ENCODE measurements around the gene AP1B1. TPM values are rescaled to one million over a fixed set of nuclear protein-coding genes. Genes with fewer than 3 reads are reported as not detected.

AP1B1 gene
- polyA plus RNA-seq, 1 donor (not counting 4 experiments of a cell fraction or from before 2014, with no cell fraction given): 55.3 TPM

DNA sequence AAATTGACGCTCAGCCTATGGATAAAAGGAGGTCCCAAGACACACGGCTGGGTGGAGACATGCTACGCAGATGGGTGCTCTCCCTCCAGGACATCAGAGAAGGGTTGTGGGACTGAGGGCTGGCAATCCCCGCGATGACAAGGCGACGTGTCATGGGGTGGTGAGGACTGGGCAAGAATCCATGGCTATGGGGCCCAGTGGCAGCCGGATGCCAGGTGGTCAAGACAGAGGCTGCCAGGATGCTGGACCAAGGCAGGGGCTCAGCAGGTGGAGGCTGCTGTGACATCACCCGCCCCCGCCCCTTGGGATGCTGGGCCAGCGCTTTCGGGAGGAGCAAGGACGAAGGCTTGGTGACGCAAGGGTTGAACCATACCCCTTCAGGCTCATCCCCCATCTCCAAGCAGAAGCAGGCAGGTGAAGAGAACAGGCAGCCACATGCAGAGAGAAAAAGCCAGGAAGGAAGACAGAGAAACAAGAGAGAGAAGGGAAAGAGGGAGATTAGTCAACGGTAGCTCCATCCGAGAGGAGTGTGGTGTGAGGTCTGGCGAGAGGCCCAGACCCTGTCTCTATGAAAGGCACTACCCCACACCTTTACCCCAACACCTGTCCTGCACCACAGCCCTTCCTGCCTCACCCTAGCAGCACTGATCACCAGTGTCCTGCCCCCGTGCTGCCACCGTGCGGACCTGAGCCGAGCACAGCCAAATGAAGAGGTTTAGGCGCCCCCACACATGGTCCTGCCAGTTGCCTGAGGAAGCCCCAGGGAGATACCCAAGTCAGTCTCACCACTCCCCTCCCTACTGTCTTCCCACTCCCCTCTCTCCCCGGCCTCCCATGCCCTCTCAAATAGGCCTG, 48.8 kb downstream of the AP1B1 start:
- H3K9me1 ChIP-seq (ENCODE audit: control insufficient read depth, extremely low read depth, insufficient read depth, low read length): peaks cover 6% of the 10 kb centered on the region
- H3K9me3 ChIP-seq (ENCODE audit: control insufficient read depth, low read depth, low read length): no peaks in the 10 kb centered on the region
- dilution Hi-C loops (cut with MboI; ENCODE audit: extremely low pct_ligation_motif_present, low sequenced_read_pairs): no loop called here
- H3K4me3 ChIP-seq (ENCODE audit: control insufficient read depth in 2 of 3, extremely low read depth in 1 of 3, insufficient read depth in 2 of 3, low read depth in 1 of 3, low read length in 3 of 3): peak overlapping the region in 1 of 3 experiments; percentile 24
- no peak overlapping the region for H2AFZ ChIP-seq (ENCODE audit: control insufficient read depth, low read length)
- H3K27me3 ChIP-seq (ENCODE audit: control insufficient read depth, extremely low read depth, insufficient read depth, low read length): no peaks in the 10 kb centered on the region
- peaks cover 29 to 61% of the 10 kb centered on the region in 2 experiments for H3K36me3 ChIP-seq (ENCODE audit: control insufficient read depth in 2 of 2, extremely low read depth in 1 of 2, insufficient read depth in 2 of 2, low read length in 2 of 2)
- FAIRE-seq (peak; percentile 90), DNase-seq (ENCODE audit: low read depth, low spot score) (peak; percentile 76)
- H4K20me1 ChIP-seq (ENCODE audit: control insufficient read depth, extremely low read depth, insufficient read depth, low read length): peaks cover 15% of the 10 kb centered on the region
- H3K4me2 ChIP-seq (ENCODE audit: control insufficient read depth, extremely low read depth, insufficient read depth, low read depth, low read length): peak overlapping the region; percentile 47
- H3K9ac ChIP-seq (ENCODE audit: control insufficient read depth, extremely low read depth, insufficient read depth, low read length): peak overlapping the region; percentile 23
- no peaks in the 10 kb centered on the region for H3K79me2 ChIP-seq (ENCODE audit: control insufficient read depth, insufficient read depth, low read length)
- peak overlapping the region; percentile 29 for H3K27ac ChIP-seq (ENCODE audit: control insufficient read depth, insufficient read depth, low read length)
- peaks cover 51% of the 10 kb centered on the region for H3K4me1 ChIP-seq (ENCODE audit: control insufficient read depth, extremely low read depth, insufficient read depth, low read length)
- TF ChIP-seq, protein P1, sequence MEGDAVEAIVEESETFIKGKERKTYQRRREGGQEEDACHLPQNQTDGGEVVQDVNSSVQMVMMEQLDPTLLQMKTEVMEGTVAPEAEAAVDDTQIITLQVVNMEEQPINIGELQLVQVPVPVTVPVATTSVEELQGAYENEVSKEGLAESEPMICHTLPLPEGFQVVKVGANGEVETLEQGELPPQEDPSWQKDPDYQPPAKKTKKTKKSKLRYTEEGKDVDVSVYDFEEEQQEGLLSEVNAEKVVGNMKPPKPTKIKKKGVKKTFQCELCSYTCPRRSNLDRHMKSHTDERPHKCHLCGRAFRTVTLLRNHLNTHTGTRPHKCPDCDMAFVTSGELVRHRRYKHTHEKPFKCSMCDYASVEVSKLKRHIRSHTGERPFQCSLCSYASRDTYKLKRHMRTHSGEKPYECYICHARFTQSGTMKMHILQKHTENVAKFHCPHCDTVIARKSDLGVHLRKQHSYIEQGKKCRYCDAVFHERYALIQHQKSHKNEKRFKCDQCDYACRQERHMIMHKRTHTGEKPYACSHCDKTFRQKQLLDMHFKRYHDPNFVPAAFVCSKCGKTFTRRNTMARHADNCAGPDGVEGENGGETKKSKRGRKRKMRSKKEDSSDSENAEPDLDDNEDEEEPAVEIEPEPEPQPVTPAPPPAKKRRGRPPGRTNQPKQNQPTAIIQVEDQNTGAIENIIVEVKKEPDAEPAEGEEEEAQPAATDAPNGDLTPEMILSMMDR (optimal IDR thresholded peaks at IDR 0.05 in 1 of 3, IDR thresholded peaks at IDR 0.05 in 1 of 3, conservative IDR thresholded peaks at IDR 0.05 in 1 of 3; ENCODE audit: extremely low read depth in 1 of 3, insufficient read depth in 2 of 3, low read length in 3 of 3): peak; percentile 30 to 73 (median 32)
- no peak for TF ChIP-seq EZH2 (IDR thresholded peaks at IDR 0.05; ENCODE audit: low read length)

DNA sequence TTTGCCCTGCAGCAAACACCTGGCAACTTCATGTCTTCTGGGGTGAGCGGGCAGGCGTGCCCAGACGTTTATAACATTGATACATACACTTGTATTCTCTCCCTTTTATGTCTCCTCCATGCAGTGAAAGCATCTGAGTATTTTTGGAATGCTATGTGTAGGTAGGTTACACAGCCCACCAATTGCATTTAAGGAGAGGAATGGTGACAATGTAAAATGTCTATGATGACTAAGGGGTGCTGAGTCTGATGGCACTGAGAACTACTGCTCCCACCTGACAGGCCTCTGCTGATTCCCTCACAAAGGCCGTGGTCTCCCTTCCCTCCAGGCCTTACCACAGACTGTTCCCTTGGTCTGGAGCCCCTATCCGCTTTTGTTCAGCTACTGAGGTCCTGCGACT, 50.0 kb downstream of the AP1B1 start:
- Histone ChIP-seq H3K36me3 (ENCODE audit: control insufficient read depth in 2 of 2, extremely low read depth in 1 of 2, insufficient read depth in 2 of 2, low read length in 2 of 2) (peaks cover 29 to 61% of the 10 kb centered on the region in 2 experiments), H2AFZ (ENCODE audit: control insufficient read depth, low read length) (no peak overlapping the region), H3K9me3 (ENCODE audit: control insufficient read depth, low read depth, low read length) (no peaks in the 10 kb centered on the region), H3K79me2 (ENCODE audit: control insufficient read depth, insufficient read depth, low read length) (no peaks in the 10 kb centered on the region), H3K4me3 (ENCODE audit: control insufficient read depth in 2 of 3, extremely low read depth in 1 of 3, insufficient read depth in 2 of 3, low read depth in 1 of 3, low read length in 3 of 3) (no peak overlapping the region), H3K27ac (ENCODE audit: control insufficient read depth, insufficient read depth, low read length) (no peak overlapping the region), H3K9me1 (ENCODE audit: control insufficient read depth, extremely low read depth, insufficient read depth, low read length) (peaks cover 5% of the 10 kb centered on the region), H4K20me1 (ENCODE audit: control insufficient read depth, extremely low read depth, insufficient read depth, low read length) (peaks cover 11% of the 10 kb centered on the region), H3K4me1 (ENCODE audit: control insufficient read depth, extremely low read depth, insufficient read depth, low read length) (peaks cover 39% of the 10 kb centered on the region), H3K27me3 (ENCODE audit: control insufficient read depth, extremely low read depth, insufficient read depth, low read length) (no peaks in the 10 kb centered on the region), H3K9ac (ENCODE audit: control insufficient read depth, extremely low read depth, insufficient read depth, low read length) (no peak overlapping the region), H3K4me2 (ENCODE audit: control insufficient read depth, extremely low read depth, insufficient read depth, low read depth, low read length) (no peak overlapping the region)
- dilution Hi-C loops (cut with MboI; ENCODE audit: extremely low pct_ligation_motif_present, low sequenced_read_pairs): no loop called here
- no peak for TF ChIP-seq EZH2 (IDR thresholded peaks at IDR 0.05; ENCODE audit: low read length)
- TF ChIP-seq, protein P1 (optimal IDR thresholded peaks at IDR 0.05 in 1 of 3, IDR thresholded peaks at IDR 0.05 in 1 of 3, conservative IDR thresholded peaks at IDR 0.05 in 1 of 3; ENCODE audit: extremely low read depth in 1 of 3, insufficient read depth in 2 of 3, low read length in 3 of 3): no peak
- FAIRE-seq (peak; percentile 43), DNase-seq (ENCODE audit: low read depth, low spot score) (no peak)

All from keratinocyte (primary cell).